HG03135 (cell line): Measurements from ENCODE around the gene SEC16B.

Experiments used
- ATAC-seq: cut with Tn5 transposase; IDR thresholded peaks from one replicate; pipeline ENCODE4 v1.9.1; 2021; ENCODE audit warnings: mild to moderate bottlenecking, moderate library complexity; ENCODE audit not compliant: unreplicated experiment

SEC16B gene

DNA sequence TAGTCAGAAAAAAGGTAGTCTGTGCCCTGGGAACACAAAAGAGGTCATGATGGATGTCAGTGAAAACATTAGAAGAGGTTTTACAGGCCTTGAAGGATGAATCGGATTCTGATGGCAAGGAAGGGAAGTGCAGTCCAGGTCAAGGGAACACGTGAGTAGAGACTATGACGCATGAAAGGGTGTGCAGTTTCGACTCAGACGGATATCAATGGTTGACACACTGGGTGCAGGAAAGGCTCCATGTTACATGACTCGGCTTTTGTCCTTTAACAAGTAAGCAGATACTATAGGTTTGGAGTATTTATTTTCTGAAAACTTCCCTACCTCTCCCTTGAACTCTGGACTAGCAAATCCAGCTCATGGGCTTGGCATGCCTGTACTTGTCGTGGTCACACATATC, 55.3 kb downstream of the SEC16B start:
- ATAC-seq: no peak

DNA sequence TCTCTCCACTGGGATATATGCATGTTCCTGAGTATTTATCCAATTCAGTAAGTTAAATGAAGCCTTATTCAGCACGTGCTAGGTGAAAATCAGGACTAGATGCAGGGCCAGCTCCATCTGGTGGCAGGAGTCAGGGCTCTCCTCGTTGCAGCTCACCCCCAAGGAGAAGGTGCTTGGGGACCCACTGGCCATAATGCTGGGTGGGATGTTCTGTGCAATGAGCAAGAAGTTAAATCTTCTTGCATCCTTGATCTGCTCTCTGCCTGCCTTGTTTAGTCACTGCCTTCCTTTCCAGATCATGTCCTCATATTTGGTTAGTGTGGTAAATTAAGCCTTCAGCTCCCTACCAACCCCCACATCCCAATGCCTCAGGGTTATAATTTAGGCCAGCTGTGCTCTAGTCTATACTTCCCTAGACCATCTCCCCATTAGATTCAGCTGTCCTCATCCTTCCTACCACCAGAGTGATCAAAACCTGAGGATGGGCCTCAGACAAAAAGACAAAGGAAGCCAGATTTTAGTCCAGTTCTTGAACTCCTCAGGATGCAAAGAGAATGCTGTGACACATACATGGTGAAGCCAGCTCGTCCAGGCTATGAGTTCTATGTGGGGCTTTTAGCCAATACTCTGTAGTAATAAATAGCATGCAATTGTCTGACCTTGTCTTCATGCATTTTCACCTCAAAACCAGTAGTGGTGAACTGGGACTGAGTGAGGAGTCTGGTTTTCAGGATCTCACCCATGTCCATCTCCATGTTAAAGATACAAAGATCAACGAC, 55.9 kb downstream of the SEC16B start:
- no peak for ATAC-seq

- no peak for ATAC-seq
Measured at GRCh38 chr1:177912991-177913390, 56.9 kb downstream of the SEC16B start.

- ATAC-seq: no peak
Measured at GRCh38 chr1:177909416-177909815, 60.4 kb downstream of the SEC16B start.

DNA sequence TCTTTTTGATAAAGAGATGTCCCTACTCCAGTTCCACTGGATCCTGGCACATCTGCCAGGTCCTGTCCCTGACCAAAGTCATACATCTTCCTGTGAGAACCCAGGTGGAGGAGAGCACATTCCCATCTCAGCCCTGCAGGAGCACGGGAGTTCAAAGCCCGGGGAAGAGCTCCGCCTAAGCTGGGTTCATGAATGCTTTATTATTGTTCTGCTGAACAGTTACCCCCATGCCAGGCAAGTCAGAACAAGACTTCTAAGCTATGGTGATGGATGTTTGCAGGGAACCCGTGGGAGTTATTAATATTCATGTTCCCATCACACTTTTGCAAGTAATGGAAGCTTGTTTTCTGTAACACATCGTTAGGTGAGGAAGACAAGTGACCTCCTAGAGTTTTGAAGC, 62.9 kb downstream of the SEC16B start:
- no peak for ATAC-seq

- no peak for ATAC-seq
Measured at GRCh38 chr1:177905686-177906085, 64.2 kb downstream of the SEC16B start.

- ATAC-seq: no peak
Measured at GRCh38 chr1:177902266-177902665, 67.6 kb downstream of the SEC16B start.

- ATAC-seq: no peak
Measured at GRCh38 chr1:177897998-177898654, 71.7 kb downstream of the SEC16B start.

GRCh38 chr1:177897281-177897997, 72.4 kb downstream of the SEC16B start:
- ATAC-seq: no peak
